Activated T-cell treated with anti-CD3 and anti-CD28 coated beads for 4 hours (primary cell): ENCODE data around the gene ARHGEF10L.

ENCODE experiments used
- DNase-seq: peaks from one replicate; pipeline ENCODE4 v3.0.0-alpha.2; 2020

ARHGEF10L gene

GRCh38 chr1:17640393-17640792 lies 100.9 kb downstream of the ARHGEF10L start:
- DNase-seq: no peak

DNA sequence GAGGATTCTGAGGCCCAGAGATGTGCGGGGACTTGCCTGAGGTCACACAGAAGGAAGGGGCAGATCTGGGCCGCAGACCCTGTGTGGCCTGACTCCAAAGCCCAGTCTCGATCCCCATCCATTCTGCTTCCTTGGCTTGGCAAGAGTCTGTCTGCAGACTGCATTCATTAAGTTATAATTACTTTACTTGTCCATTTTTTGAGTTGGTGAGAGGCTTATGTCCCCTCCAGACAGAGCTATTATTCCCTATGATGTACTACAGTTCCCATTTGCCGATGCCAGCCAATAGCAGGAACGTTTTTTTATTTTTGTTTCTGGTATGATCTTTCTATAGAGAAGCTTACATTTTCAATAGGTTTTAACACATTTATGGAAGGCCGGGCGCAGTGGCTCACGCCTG lies 101.5 kb downstream of the ARHGEF10L start:
- DNase-seq: no peak

- no peak for DNase-seq
Measured at GRCh38 chr1:17642169-17642568, 102.7 kb downstream of the ARHGEF10L start.

- no peak for DNase-seq
Measured at GRCh38 chr1:17642943-17643342, 103.4 kb downstream of the ARHGEF10L start.

GRCh38 chr1:17643861-17644703 lies 104.6 kb downstream of the ARHGEF10L start:
- DNase-seq: no peak

- no peak for DNase-seq
Measured at GRCh38 chr1:17645068-17645911, 105.8 kb downstream of the ARHGEF10L start.

DNA sequence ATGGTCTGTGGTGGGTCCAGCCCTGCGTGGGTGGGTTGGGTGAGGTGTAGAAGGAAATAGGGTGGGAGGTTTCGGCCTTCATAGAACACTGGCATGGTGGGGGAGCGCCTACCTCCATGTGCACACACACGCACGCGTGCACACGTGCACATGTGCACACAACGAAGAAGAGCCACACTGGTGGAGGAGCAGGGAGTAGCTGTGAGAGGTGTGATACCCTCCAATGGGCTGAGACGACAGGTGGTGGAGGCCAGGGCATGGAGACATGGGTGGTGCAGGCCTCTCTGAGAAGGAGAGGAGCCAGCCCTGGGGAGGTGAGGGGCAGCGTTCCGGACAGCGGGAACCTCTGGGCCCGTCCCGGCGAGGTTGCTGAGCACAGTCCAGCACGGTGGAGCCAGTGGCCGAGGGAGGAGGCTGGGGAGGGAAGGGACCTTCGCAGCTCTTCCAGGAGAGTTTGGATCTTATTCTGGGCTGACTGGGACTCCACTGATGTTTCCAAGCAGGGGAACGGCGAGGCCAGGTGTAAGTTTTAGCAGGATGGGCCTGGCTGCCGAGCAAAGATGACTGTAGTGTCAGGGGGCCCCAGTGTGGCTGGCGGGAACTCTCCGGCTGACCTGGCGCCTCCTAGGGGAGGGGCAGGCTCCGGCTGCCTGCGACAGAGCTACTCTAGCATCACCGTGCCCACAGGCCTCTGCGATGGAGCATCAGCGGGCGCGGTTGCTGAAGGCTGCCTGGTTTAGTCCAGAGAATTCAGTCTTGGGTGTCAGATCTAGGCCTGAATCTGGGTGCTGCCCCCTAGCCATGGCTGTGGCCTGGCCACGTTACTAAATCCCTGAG lies 107.2 kb downstream of the ARHGEF10L start:
- DNase-seq: no peak

- no peak for DNase-seq
Measured at GRCh38 chr1:17648457-17649145, 109.1 kb downstream of the ARHGEF10L start.

- no peak for DNase-seq
Measured at GRCh38 chr1:17649371-17650106, 110.0 kb downstream of the ARHGEF10L start.

DNA sequence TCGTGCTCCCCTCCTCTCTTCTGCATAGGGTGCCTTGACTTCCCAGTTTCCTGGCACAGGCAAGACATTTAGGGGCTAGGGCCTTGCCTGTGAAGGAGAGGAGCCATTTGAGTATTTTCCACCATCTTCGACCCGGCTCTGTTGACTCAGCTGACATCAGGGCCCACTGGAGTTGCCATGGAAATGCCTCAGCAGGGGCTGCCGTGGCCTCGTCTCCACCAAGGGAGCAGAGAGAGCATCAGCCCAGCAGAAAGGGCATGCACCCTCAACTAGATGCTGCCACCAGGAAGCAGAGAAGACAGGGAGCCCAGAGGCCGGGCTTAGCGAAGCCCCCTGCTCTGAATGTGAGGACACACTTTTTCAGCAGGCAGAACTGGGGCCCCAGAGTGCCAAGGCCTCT lies 113.8 kb downstream of the ARHGEF10L start:
- DNase-seq: no peak

DNA sequence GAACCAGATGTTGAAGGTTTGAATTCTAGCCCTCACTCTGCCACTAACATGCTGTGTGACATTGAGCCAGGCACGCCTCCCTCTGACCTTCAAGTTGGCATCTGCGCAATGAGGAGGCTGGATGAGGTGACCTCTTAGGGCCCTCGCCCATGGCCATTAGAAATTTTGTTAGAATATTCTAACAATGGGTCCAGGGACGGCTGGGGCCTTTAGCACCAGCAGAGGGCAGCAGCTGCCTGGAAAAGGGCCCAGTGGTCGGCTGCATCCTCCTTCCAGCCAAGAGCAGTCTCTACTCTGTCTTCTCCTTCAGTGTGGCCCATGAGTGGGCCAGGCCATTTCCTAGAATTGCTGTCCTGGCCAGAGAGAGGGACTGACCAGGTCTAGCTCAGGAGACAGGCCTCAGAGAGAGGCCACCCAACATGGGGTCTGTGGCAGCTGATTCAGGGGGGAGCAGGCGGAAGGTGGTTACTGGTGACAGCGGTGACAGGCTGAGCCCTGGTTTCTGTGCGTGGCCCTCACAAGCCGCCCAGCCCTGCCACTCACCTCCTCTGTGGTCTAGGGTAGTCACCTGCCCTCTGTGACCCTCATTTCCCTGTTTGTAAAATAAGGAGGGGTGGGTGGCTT lies 114.3 kb downstream of the ARHGEF10L start:
- DNase-seq: no peak

- no peak for DNase-seq
Measured at GRCh38 chr1:17654519-17654918, 115.0 kb downstream of the ARHGEF10L start.

GRCh38 chr1:17655169-17655568 lies 115.7 kb downstream of the ARHGEF10L start:
- DNase-seq: no peak

DNA sequence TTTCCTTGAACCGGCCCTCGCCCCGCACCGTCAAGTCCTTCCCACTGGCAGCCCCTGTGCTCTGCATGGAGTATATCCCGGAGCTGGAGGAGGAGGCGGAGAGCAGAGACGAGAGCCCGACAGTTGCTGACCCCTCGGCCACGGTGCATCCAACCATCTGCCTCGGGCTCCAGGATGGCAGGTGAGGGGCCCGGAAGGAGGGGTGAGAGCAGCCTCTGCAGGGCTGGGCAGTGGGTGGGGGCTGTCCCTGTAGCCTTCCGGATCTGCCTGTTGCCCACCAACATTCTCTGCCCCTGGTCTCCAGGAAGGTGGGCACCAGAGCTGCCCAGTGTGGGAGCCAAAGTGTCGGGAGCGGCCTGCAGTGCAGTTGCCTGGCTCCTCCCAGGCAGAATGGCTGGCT lies 116.4 kb downstream of the ARHGEF10L start:
- DNase-seq: no peak

DNA sequence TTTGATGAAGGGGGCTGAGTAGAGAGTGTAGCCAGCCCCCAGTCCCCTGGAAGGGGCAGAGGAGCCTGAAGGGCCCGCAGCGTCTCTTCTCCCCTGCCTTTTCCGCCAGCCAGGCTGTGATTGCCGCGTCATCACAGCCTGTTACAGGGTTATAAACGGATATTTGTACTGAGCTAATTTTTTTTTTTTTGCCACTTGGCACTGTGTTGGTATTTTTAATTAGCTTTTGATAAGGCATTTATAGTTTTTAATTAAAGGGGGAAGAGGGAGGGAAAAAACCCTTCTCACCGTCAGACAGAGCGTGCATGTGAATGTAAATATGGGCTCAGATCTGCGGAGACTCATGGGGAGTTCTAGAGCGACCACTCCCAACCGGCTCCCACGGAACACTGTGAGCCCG lies 117.9 kb downstream of the ARHGEF10L start:
- no peak for DNase-seq

DNA sequence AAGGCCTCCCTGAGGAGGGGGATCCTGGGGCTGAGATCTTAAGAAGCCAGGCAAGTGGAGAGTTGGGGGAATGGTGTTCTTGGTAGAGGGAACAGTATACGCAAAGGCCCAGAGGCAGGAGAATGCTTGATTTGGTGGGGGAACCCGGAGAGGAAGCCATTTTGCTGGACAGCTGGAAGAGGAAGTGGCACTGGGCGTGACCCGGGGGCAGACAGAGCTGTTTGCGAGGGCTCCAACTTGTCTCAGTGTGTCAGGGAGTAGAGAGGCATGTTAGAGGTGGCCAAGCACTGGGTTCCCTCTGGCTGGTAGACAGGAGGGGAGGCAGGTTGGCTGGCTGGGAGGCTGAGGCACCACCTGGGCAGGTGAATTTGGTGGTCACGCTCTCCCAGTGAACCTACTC lies 119.3 kb downstream of the ARHGEF10L start:
- DNase-seq: no peak

DNA sequence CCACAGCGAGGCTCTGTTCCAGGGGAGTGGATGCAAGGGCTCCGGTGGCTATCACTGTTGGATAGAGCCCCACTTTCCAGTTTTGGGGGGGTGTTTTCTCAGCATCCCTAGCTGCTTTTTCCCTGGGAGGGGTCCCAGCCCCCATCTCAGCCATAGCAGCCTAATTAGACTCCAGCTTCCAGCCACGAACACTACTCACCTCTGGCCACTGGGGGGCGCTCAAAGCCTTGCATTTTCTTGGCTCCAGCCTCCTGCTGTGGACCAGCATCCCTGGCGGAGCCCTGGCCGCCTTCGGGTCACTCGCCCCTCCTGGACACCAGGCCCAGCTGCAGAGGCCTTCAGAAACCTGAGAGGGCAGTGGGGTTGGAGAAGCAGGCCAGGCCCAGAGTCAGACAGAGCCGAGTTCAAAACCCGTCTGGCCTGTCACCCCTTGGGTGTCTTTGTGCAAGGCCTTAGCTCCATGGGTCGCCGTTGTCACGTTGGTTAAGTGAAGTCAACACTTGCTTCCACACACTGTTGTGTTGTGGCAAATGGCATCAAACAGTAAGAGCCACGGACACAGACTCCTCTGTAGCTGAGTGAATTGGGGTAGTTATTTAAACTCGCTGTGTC lies 122.2 kb downstream of the ARHGEF10L start:
- DNase-seq: peak; percentile 32

DNA sequence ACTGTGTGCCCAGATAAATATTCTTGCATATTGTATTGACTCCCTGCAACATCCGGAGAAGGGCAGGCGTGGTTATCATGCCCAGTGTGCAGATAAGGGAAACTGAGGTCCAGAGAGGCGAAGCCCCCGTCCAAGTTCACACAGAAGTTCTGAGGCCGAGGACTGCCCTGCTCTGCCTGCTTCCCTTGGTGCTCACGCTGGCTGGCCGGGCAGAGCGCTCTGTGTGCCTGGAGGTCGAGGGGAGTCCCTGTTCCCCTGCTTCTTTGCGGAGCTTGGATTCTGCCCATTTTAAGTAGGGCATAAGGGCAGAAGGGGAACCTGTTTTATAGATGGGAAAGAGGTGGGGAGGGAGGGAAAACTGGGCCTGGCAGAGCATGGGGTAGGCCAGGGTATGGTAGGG lies 122.8 kb downstream of the ARHGEF10L start:
- no peak for DNase-seq

DNA sequence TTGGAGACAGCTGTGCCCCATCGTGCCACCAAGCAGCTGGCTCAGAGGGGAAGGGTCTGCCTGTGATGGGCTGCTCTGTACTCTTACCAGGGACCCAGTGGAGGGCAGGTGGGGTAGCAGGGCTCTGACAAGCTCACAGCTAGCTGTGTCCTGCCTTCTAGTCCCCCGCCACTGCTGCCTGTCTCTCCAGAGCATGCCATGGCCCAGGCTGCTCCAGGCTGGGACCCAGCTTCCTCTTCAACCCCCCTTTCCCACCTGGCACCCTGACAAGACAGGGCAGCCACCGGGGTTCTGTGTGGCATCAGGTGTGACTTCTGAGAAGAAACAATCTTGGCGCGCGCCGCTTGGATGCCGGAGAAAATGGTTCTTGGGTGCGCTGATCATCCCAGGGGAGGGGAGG lies 123.3 kb downstream of the ARHGEF10L start:
- no peak for DNase-seq

GRCh38 chr1:17663646-17664045 lies 124.1 kb downstream of the ARHGEF10L start:
- no peak for DNase-seq

- DNase-seq: no peak
Measured at GRCh38 chr1:17664322-17664721, 124.8 kb downstream of the ARHGEF10L start.
